HCT116 (cell line): Measurements from ENCODE around the gene GCAT. TPM values are rescaled to one million over a fixed set of nuclear protein-coding genes. Genes with fewer than 3 reads are reported as not detected.

Experiments used
- ATAC-seq: fragments of 200-7000 bp; cut with Tn5 transposase; 2 replicates; pipeline ENCODE4 v1.9.1; 2020; ENCODE audit warnings: mild to moderate bottlenecking, moderate library complexity
- BruUV-seq: library from RNA; stranded (reverse); fragments of 400-500 nt; replicated peaks from 2 replicates; lab custom pipeline; 2021; lab: Mats Ljungman, UMichigan
- CTCF ChIA-PET: fragments of 300-600 bp; sonication (Branson Sonifier 250); formaldehyde crosslinking; loops from one replicate; lab custom pipeline; 2021; ENCODE audit warnings: antibody characterized with exemption; lab: Charles Lee
- POLR2A ChIA-PET: fragments of 300-600, 350-600 bp; sonication (Branson Sonifier 250); formaldehyde crosslinking; loops from one replicate; lab custom pipeline; 2021; ENCODE audit warnings: antibody characterized with exemption; lab: Charles Lee
- RAD21 ChIA-PET, 2 experiments: fragments of 300-600 bp; sonication (Branson Sonifier 250); formaldehyde crosslinking; loops; one replicate each; lab custom pipeline; 2023; ENCODE audit warnings: low total read pairs in 2 of 2; ENCODE audit not compliant: uncharacterized antibody in 2 of 2, unreplicated experiment in 2 of 2, low non-redundant PET in 1 of 2; lab: Charles Lee
- DNase-seq: peaks from one replicate; pipeline ENCODE4 v3.0.0-alpha.2; 2010; ENCODE audit warnings: low read depth, low spot score
- H2AFZ ChIP-seq: fragments of 200-600 bp; shearing (Covaris generic), sonication (generic); 2 replicates; pipeline ENCODE4 v1.6.1; 2017; ENCODE audit warnings: low read depth, mixed run types, mixed read lengths, antibody characterized with exemption, low read length; ENCODE audit not compliant: poor library complexity, severe bottlenecking
- H3K27ac ChIP-seq: 2 replicates; pipeline ENCODE4 v1.5.1; 2012; ENCODE audit warnings: low read depth, low read length
- H3K27me3 ChIP-seq: fragments of 200-600 bp; sonication (generic); 2 replicates; pipeline ENCODE4 v1.6.1; 2016; ENCODE audit warnings: mixed run types, low read length, mixed read lengths; ENCODE audit not compliant: insufficient read depth
- H3K36me3 ChIP-seq, 2 experiments: fragments of 200-500 bp in 1 of 2; fragments of 200-600 bp in 1 of 2; sonication (Bioruptor generic) in 1 of 2; sonication (generic) in 1 of 2; 2 replicates each; pipeline versions ENCODE4 v1.5.1 to v1.6.1; 2014 to 2016; ENCODE audit warnings: low read length in 2 of 2, inconsistent platforms in 1 of 2, mixed read lengths in 1 of 2, mixed run types in 1 of 2; ENCODE audit not compliant: insufficient read depth in 2 of 2, control insufficient read depth in 1 of 2
- H3K4me1 ChIP-seq, 2 experiments: fragments of 200-600 bp in 1 of 2; sonication (generic) in 1 of 2; 2 replicates each; pipeline versions ENCODE4 v1.5.1 to v1.6.1; 2012 to 2017; ENCODE audit warnings: low read length in 2 of 2, inconsistent platforms in 1 of 2, mild to moderate bottlenecking in 1 of 2, mixed read lengths in 1 of 2, mixed run types in 1 of 2, moderate library complexity in 1 of 2; ENCODE audit not compliant: insufficient read depth in 2 of 2, control insufficient read depth in 1 of 2
- H3K4me2 ChIP-seq: fragments of 200-600 bp; sonication (generic); 2 replicates; pipeline ENCODE4 v1.6.1; 2017; ENCODE audit warnings: mixed run types, low read length, mixed read lengths
- H3K4me3 ChIP-seq, 2 experiments: fragments of 200-600 bp in 1 of 2; sonication (generic) in 1 of 2; replicated peaks in 1 of 2; 2 replicates each; pipeline ENCODE4 v1.5.1; 2011 to 2016; ENCODE audit warnings: low read length in 2 of 2, control low read depth in 1 of 2, low read depth in 1 of 2, mild to moderate bottlenecking in 1 of 2, mixed read lengths in 1 of 2, mixed run types in 1 of 2
- H3K79me2 ChIP-seq: fragments of 200-600 bp; sonication (generic); 2 replicates; pipeline ENCODE4 v1.6.1; 2017; ENCODE audit warnings: mild to moderate bottlenecking, mixed run types, low read length, moderate library complexity, mixed read lengths; ENCODE audit not compliant: insufficient read depth
- H3K9ac ChIP-seq: fragments of 200-600 bp; sonication (generic); 2 replicates; pipeline ENCODE4 v1.6.1; 2016; ENCODE audit warnings: low read length, mixed read lengths
- H3K9me2 ChIP-seq: fragments of 200-600 bp; sonication (generic), shearing (Covaris generic); 2 replicates; pipeline ENCODE4 v1.6.1; 2017; ENCODE audit warnings: mixed run types, mild to moderate bottlenecking, moderate library complexity; ENCODE audit not compliant: insufficient read depth
- H3K9me3 ChIP-seq, 2 experiments: fragments of 200-500 bp in 1 of 2; fragments of 200-600 bp in 1 of 2; sonication (Bioruptor generic) in 1 of 2; sonication (generic) in 1 of 2; 2 replicates each; pipeline ENCODE4 v1.6.1; 2014 to 2017; ENCODE audit warnings: low read length in 2 of 2, mixed read lengths in 2 of 2, inconsistent platforms in 1 of 2, low read depth in 1 of 2, mild to moderate bottlenecking in 1 of 2, mixed run types in 1 of 2, moderate library complexity in 1 of 2; ENCODE audit not compliant: control insufficient read depth in 1 of 2, insufficient read depth in 1 of 2
- H4K20me1 ChIP-seq: fragments of 200-600 bp; sonication (generic), shearing (Covaris generic); 2 replicates; pipeline ENCODE4 v1.6.1; 2017; ENCODE audit warnings: mixed run types, mild to moderate bottlenecking, moderate library complexity; ENCODE audit not compliant: insufficient read depth
- ATF3 ChIP-seq: IDR thresholded peaks from 2 replicates; pipeline ENCODE4 v1.6.1; 2012
- CBX3 ChIP-seq: IDR thresholded peaks from 2 replicates; pipeline ENCODE4 v1.6.1; 2012; ENCODE audit warnings: low read depth
- CEBPB ChIP-seq: IDR thresholded peaks from 2 replicates; pipeline ENCODE4 v1.6.1; 2012; ENCODE audit warnings: low read depth
- ELF1 ChIP-seq: IDR thresholded peaks from 2 replicates; pipeline ENCODE4 v1.6.1; 2012; ENCODE audit warnings: low read depth, borderline replicate concordance
- EZH2 ChIP-seq: fragments of 200-600 bp; sonication (generic); IDR thresholded peaks from 2 replicates; pipeline ENCODE4 v1.6.1; 2017; ENCODE audit warnings: antibody characterized with exemption, mixed run types
- EZH2phosphoT487 ChIP-seq: fragments of 200-600 bp; IDR thresholded peaks from 2 replicates; pipeline ENCODE4 v1.6.1; 2018; ENCODE audit warnings: antibody characterized with exemption, borderline replicate concordance
- FOSL1 ChIP-seq: IDR thresholded peaks from 2 replicates; pipeline ENCODE4 v1.6.1; 2012; ENCODE audit warnings: low read depth
- MAX ChIP-seq: IDR thresholded peaks from 2 replicates; pipeline ENCODE4 v1.6.1; 2012
- POLR2A ChIP-seq: IDR thresholded peaks from 2 replicates; pipeline ENCODE4 v1.7.0; 2011; ENCODE audit warnings: borderline replicate concordance; ENCODE audit not compliant: insufficient read depth, insufficient read length; ENCODE audit errors: extremely low read depth
- POLR2AphosphoS5 ChIP-seq: IDR thresholded peaks from 2 replicates; pipeline ENCODE4 v1.6.1; 2011; ENCODE audit warnings: mild to moderate bottlenecking, low read depth, low read length, moderate library complexity
- RAD21 ChIP-seq: IDR thresholded peaks from 2 replicates; pipeline ENCODE4 v1.6.1; 2012; ENCODE audit warnings: low read depth, mild to moderate bottlenecking
- REST ChIP-seq: IDR thresholded peaks from 2 replicates; pipeline ENCODE4 v1.6.1; 2012; ENCODE audit warnings: low read depth
- SIN3A ChIP-seq: IDR thresholded peaks from 2 replicates; pipeline ENCODE4 v1.6.1; 2012; ENCODE audit warnings: low read depth
- SRF ChIP-seq: IDR thresholded peaks from 2 replicates; pipeline ENCODE4 v1.6.1; 2012; ENCODE audit warnings: low read depth
- TCF7L2 ChIP-seq: IDR thresholded peaks from 2 replicates; pipeline ENCODE4 v1.7.0; 2011; ENCODE audit warnings: borderline replicate concordance, inconsistent platforms; ENCODE audit not compliant: insufficient read depth, insufficient read length; ENCODE audit errors: extremely low read depth
- ZBTB33 ChIP-seq: IDR thresholded peaks from 2 replicates; pipeline ENCODE4 v1.6.1; 2011; ENCODE audit warnings: mild to moderate bottlenecking, low read length, moderate library complexity; ENCODE audit not compliant: insufficient replicate concordance; ENCODE audit errors: extremely low read depth
- ZFX ChIP-seq: fragments of 450-650 bp; IDR thresholded peaks from 2 replicates; pipeline ENCODE4 v1.6.1; 2017
- ZNF274 ChIP-seq: fragments of 200-500 bp; sonication (Bioruptor generic); IDR thresholded peaks from 2 replicates; pipeline ENCODE4 v1.6.1; 2014; ENCODE audit warnings: mild to moderate bottlenecking, low read depth, low read length, inconsistent platforms
- intact Hi-C: fragments of 100-400 bp; cut with micrococcal nuclease; formaldehyde crosslinking; loops from 2 replicates; pipeline ENCODE4 v1.10.0; 2022
- total RNA-seq: library from RNA; stranded (reverse); gene quantifications from one replicate; pipeline ENCODE4 v1.2.1, GENCODE V29; 2021; ENCODE audit not compliant: unreplicated experiment

Gene GCAT
- total RNA-seq, 1 experiment from 2014 or later: 88.7 TPM

- Histone ChIP-seq H3K9me3 (no peaks in the 10 kb centered on the region), H2AFZ (peak overlapping the region; percentile 52), H3K9ac (no peak overlapping the region), H3K36me3 (no peaks in the 10 kb centered on the region), H3K9me2 (no peaks in the 10 kb centered on the region), H3K27ac (no peak overlapping the region), H3K27me3 (no peaks in the 10 kb centered on the region), H3K4me2 (no peak overlapping the region), H3K79me2 (no peaks in the 10 kb centered on the region), H3K4me1 (peaks cover 9 to 35% of the 10 kb centered on the region in 2 experiments; a peak in 3 of 4 replicates), H3K4me3 (no peak overlapping the region), H4K20me1 (no peaks in the 10 kb centered on the region)
- intact Hi-C loops: loop anchor here (5.0 kb wide), 2 partner anchors 157 to 172 kb away; partner anchors contain the start of gene SH3BP1
- no TSS peak for BruUV-seq
- TF ChIP-seq RAD21 (no peak), ZBTB33 (no peak), ATF3 (no peak), CEBPB (no peak), SRF (no peak), EZH2phosphoT487 (no peak), POLR2AphosphoS5 (no peak), REST (no peak), FOSL1 (no peak), EZH2 (no peak), ZNF274 (no peak), TCF7L2 (no peak), POLR2A (no peak), ZFX (no peak), CBX3 (no peak), ELF1 (no peak), MAX (no peak), SIN3A (no peak)
- DNase-seq: no peak
- ChIA-PET CTCF (interaction anchor here (1.0 kb wide), 1 partner anchor 152 kb away, joined by 3 read pairs; no protein-coding TSS in a partner anchor), RAD21 (interaction anchor here in 1 of 2 experiments (0.6 kb wide), 1 partner anchor 1371 kb away, joined by 3 read pairs; no protein-coding TSS in a partner anchor), POLR2A (interaction anchor here (0.7 to 2.5 kb wide), 4 partner anchors 10 to 158 kb away, joined by 4 to 11 read pairs (median 4); a partner anchor contains a TSS)
- no peak for ATAC-seq
Measured at GRCh38 chr22:37794376-37794775, 13.4 kb upstream of the GCAT start.
